Measurements from ENCODE around the gene MITF. TPM values are rescaled to one million over a fixed set of nuclear protein-coding genes. Genes with fewer than 3 reads are reported as not detected.

MITF gene
- 10 to 100 TPM in 3 of 7 donors, 1 to 10 TPM in 4; 4.2 to 11.9 (median 7.3) TPM for total RNA-seq
- 1 to 10 TPM in 2 of 3 donors, under 1 TPM in 1; 0.83 to 2.3 (median 1.2) TPM for polyA plus RNA-seq
- long read RNA-seq, donor 1, full-length matches to known transcripts = 1 of 1 reads
- long read RNA-seq, donor 1, partial matches to known transcripts = 0 of 1 reads
- long read RNA-seq, donor 1, other reads (novel, unspliced or antisense) = 0 of 1 reads
- long read RNA-seq, donor 2 = 0 reads

DNA sequence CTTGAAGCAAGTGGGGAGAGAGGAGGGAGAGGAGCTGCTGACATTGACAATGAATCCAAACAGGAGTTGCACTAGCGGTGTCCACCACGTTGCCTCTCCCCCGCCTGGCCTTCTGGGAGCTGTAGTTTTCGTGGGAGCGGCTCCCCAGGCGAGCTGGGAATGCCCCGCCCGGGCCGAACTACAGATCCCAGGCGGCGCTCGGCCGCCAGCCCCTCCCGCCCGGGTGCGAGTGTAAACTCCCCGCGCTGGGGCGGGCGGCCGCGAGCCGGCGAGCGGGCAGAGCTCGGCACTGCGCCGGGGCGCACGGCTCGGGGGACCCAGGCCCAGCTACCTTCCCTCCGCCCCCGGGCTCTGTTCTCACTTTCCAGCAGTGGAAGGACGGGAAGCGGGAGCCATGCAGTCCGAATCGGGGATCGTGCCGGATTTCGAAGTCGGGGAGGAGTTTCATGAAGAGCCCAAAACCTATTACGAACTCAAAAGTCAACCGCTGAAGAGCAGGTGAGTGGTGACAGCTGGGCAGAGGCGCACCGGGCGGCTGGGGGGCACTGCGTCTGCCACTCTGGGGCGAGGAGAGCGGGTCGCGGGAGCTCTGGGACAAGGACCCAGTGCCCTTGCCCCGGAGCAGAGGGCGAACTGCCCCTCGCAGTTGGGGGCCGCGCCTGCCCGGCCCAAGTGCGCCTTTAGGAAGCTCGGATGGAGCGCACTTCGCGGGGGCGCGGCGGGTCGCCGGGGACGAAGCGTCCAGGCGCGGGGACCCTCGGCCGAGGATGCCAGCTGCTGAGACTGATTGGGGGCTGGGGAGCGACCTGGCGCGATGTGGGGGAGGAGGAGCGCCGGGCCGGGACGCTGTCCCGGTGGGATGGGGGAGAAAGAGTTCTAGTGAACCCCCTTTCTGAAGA lies at the start of gene MITF:
MITF (plus strand) TSS at position 261 of the 899 bp plus-strand sequence; CDS start at position 395, 134 bp downstream.
- H3K27ac ChIP-seq = peak within 1 kb of the TSS in 7 of 8 donors; percentile 44 to 74 (median 55)
- TF ChIP-seq POLR2A (IDR thresholded peaks at IDR 0.05) (no peak), POLR2AphosphoS5 (IDR thresholded peaks at IDR 0.05) (peak; percentile 15 to 68 (median 45)), CTCF (IDR thresholded peaks at IDR 0.05 in 8 of 11, conservative IDR thresholded peaks at IDR 0.05 in 3 of 11) (no peak)
- peak within 1 kb of the TSS; percentile 56 to 81 (median 66) for H3K4me3 ChIP-seq
- H3K4me1 ChIP-seq = peaks cover 0 to 32% (median 21%) of the 10 kb centered on the region in 6 donors
- H3K27me3 ChIP-seq (replicated peaks in 1 of 7) = peaks cover 0 to 52% (median 11%) of the 10 kb centered on the region in 7 donors
- intact Hi-C loops (cut with DNase I; ENCODE audit: low total_unique reads) = no loop called here
- WGBS, 5 donors = 1% methylated on average over 26 to 81 of the region's 81 CpGs
- H3K36me3 ChIP-seq = no peaks in the 10 kb centered on the region
- no peaks in the 10 kb centered on the region for H3K9me3 ChIP-seq
- DNase-seq = peak; percentile 91

DNA sequence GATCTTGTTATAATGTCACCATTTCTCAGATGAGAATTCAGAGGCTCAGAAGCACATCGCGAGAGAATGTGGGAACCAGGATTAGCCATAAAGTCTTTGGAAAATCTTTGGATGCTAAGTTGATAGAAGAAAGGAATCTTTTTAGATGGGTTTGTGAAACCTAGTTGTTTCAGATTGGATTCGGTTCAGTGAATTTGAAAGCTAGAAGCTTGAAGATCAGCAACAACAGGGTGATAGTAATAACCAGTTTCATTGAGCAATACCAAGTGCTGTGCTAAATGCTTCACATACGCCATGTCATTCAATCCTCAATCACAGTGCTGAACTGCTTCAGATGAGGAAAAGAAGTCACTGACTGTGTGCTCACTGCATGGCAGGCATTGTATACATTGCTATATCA lies 47.4 kb upstream of the MITF start:
- Histone ChIP-seq H3K27ac (no peak overlapping the region), H3K36me3 (no peaks in the 10 kb centered on the region), H3K9me3 (no peaks in the 10 kb centered on the region), H3K27me3 (replicated peaks in 1 of 7) (peaks cover 0 to 5% (median 0%) of the 10 kb centered on the region in 7 donors), H3K4me1 (no peaks in the 10 kb centered on the region), H3K4me3 (no peak overlapping the region)
- TF ChIP-seq POLR2A (IDR thresholded peaks at IDR 0.05) = no peak
- TF ChIP-seq CTCF (IDR thresholded peaks at IDR 0.05 in 8 of 11, conservative IDR thresholded peaks at IDR 0.05 in 3 of 11) = no peak
- no peak for DNase-seq
- intact Hi-C loops (cut with DNase I; ENCODE audit: low total_unique reads) = no loop called here
- WGBS, 5 donors = 82 to 96% (median 87%) methylated on average over 4 of the region's 4 CpGs

GRCh38 chr3:69692761-69693160 lies 46.5 kb upstream of the MITF start:
- Histone ChIP-seq H3K27me3 (replicated peaks in 1 of 7) (peaks cover 0 to 5% (median 0%) of the 10 kb centered on the region in 7 donors), H3K9me3 (no peaks in the 10 kb centered on the region), H3K36me3 (no peaks in the 10 kb centered on the region), H3K27ac (no peak overlapping the region), H3K4me1 (no peaks in the 10 kb centered on the region), H3K4me3 (no peak overlapping the region)
- DNase-seq = no peak
- 77 to 97% (median 87%) methylated on average over 2 of the region's 2 CpGs for WGBS, 5 donors
- intact Hi-C loops (cut with DNase I; ENCODE audit: low total_unique reads) = no loop called here
- TF ChIP-seq POLR2A (IDR thresholded peaks at IDR 0.05) = no peak
- TF ChIP-seq POLR2AphosphoS5 (IDR thresholded peaks at IDR 0.05) = no peak
- TF ChIP-seq CTCF (IDR thresholded peaks at IDR 0.05 in 8 of 11, conservative IDR thresholded peaks at IDR 0.05 in 3 of 11) = no peak

- Histone ChIP-seq H3K9me3 (peaks cover 0 to 4% (median 1%) of the 10 kb centered on the region in 8 donors), H3K4me1 (no peaks in the 10 kb centered on the region), H3K27ac (no peak overlapping the region), H3K27me3 (replicated peaks in 1 of 7) (no peaks in the 10 kb centered on the region), H3K4me3 (no peak overlapping the region), H3K36me3 (no peaks in the 10 kb centered on the region)
- no peak for DNase-seq
- WGBS, 5 donors = 76 to 89% (median 83%) methylated on average over 2 of the region's 2 CpGs
- intact Hi-C loops (cut with DNase I; ENCODE audit: low total_unique reads) = no loop called here
- no peak for TF ChIP-seq CTCF (IDR thresholded peaks at IDR 0.05 in 8 of 11, conservative IDR thresholded peaks at IDR 0.05 in 3 of 11)
- no peak for TF ChIP-seq POLR2A (IDR thresholded peaks at IDR 0.05)
- no peak for TF ChIP-seq POLR2AphosphoS5 (IDR thresholded peaks at IDR 0.05)
Observed at GRCh38 chr3:69695443-69695842, 43.8 kb upstream of the MITF start.

Measured in spleen (tissue), 13 donors.